NAMALWA (cell line): ENCODE results near the gene STAT5B.
"Not testable (repeated sequence)": the region's sequence is repeated elsewhere in the genome, so short reads cannot be mapped to it uniquely, and the experiment has no call there.

Source experiments
- DNase-seq: peaks from one replicate; pipeline ENCODE4 v3.0.0-alpha.2; 2015; ENCODE audit warnings: low spot score

Gene STAT5B

GRCh38 chr17:42276359-42276608 is at the start of gene STAT5B:
Gene STAT5B (minus strand): TSS chr17:42276391. CDS start chr17:42232127, 44,264 bp downstream.
- peak; percentile 62 for DNase-seq

GRCh38 chr17:42325026-42325425 is 48.8 kb upstream of the STAT5B start:
- no peak for DNase-seq

GRCh38 chr17:42323268-42323773 is 47.1 kb upstream of the STAT5B start:
- DNase-seq = no peak

GRCh38 chr17:42322382-42323267 is 46.4 kb upstream of the STAT5B start:
- DNase-seq = peak; percentile 95

- DNase-seq = no peak
These were observed 45.4 kb upstream of the STAT5B start for GRCh38 chr17:42321555-42321954.

GRCh38 chr17:42317967-42318366 is 41.8 kb upstream of the STAT5B start:
- not testable (repeated sequence) for DNase-seq

GRCh38 chr17:42317266-42317845 is 41.2 kb upstream of the STAT5B start:
- DNase-seq = no peak

- no peak for DNase-seq
These were observed 40.6 kb upstream of the STAT5B start for GRCh38 chr17:42316755-42317154.

- DNase-seq = peak; percentile 45
These were observed 39.4 kb upstream of the STAT5B start for GRCh38 chr17:42315402-42316156.

GRCh38 chr17:42313773-42314566 is 37.8 kb upstream of the STAT5B start:
- no peak for DNase-seq

- DNase-seq = no peak
These were observed 37.2 kb upstream of the STAT5B start for GRCh38 chr17:42313389-42313772.

GRCh38 chr17:42312285-42313130 is 36.3 kb upstream of the STAT5B start:
- DNase-seq = peak; percentile 77

GRCh38 chr17:42312035-42312284 is 35.8 kb upstream of the STAT5B start:
- no peak for DNase-seq

- DNase-seq = no peak
These were observed 35.2 kb upstream of the STAT5B start for GRCh38 chr17:42311240-42312034.

- DNase-seq = no peak
These were observed 34.6 kb upstream of the STAT5B start for GRCh38 chr17:42310787-42311215.

- DNase-seq = no peak
These were observed 34.0 kb upstream of the STAT5B start for GRCh38 chr17:42309986-42310786.

GRCh38 chr17:42309142-42309541 is 33.0 kb upstream of the STAT5B start:
- DNase-seq = no peak

- no peak for DNase-seq
These were observed 32.3 kb upstream of the STAT5B start for GRCh38 chr17:42308446-42308845.

- no peak for DNase-seq
These were observed 31.3 kb upstream of the STAT5B start for GRCh38 chr17:42307362-42307927.

GRCh38 chr17:42306385-42306667 is 30.1 kb upstream of the STAT5B start:
- no peak for DNase-seq
